HepG2 (cell line): Measurements from ENCODE around the gene SAP25. TPM values are rescaled to one million over a fixed set of nuclear protein-coding genes. Genes with fewer than 3 reads are reported as not detected.

Source experiments
- ATAC-seq: fragments of 200-7000 bp; cut with Tn5 transposase; 3 replicates; pipeline ENCODE4 v1.9.1; 2020; ENCODE audit warnings: mild to moderate bottlenecking, moderate library complexity
- BruUV-seq: library from RNA; stranded (reverse); fragments of 400-500 nt; replicated peaks from 2 replicates; lab custom pipeline; 2021; lab: Mats Ljungman, UMichigan
- CTCF ChIA-PET: fragments of 300-600 bp; formaldehyde crosslinking; extraction: SDS; loops from one replicate; lab custom pipeline; 2021; ENCODE audit warnings: low total read pairs, inconsistent platforms, low intra/inter-chr PET ratio; lab: Yijun Ruan, JAX
- POLR2A ChIA-PET: fragments of 350-600 bp; sonication (Branson Sonifier 250); formaldehyde crosslinking; loops from one replicate; lab custom pipeline; 2020; ENCODE audit warnings: antibody characterized with exemption, inconsistent platforms; lab: Yijun Ruan, JAX
- DNase-seq: peaks from one replicate; pipeline ENCODE4 v3.0.0-alpha.2; 2015; ENCODE audit warnings: low spot score
- FAIRE-seq: peaks from 3 replicates; lab custom pipeline; 2011; peaks lifted over from hg19 to GRCh38; lab: Jason Lieb, UNC
- H2AFZ ChIP-seq: one replicate; pipeline ENCODE4 v1.6.1; 2011; ENCODE audit warnings: low read length, inconsistent platforms
- H3K27ac ChIP-seq: fragments of 300-600 bp; 3 replicates; pipeline ENCODE4 v1.8.0; 2011; ENCODE audit warnings: mixed run types, mild to moderate bottlenecking, mixed read lengths, low read length, inconsistent platforms; ENCODE audit not compliant: insufficient read depth; ENCODE audit errors: extremely low read length
- H3K27me3 ChIP-seq, 2 experiments: fragments of 200-600 bp in 1 of 2; 2 replicates in 1 of 2; 3 replicates in 1 of 2; pipeline versions ENCODE4 v1.6.0 to v1.8.0; 2011; ENCODE audit warnings: low read length in 2 of 2, mild to moderate bottlenecking in 2 of 2, moderate library complexity in 2 of 2, inconsistent platforms in 1 of 2; ENCODE audit not compliant: insufficient read depth in 2 of 2, control insufficient read depth in 1 of 2
- H3K36me3 ChIP-seq, 2 experiments: fragments of 200-600 bp in 1 of 2; replicated peaks in 1 of 2; 2 replicates in 1 of 2; 3 replicates in 1 of 2; pipeline versions ENCODE4 v1.5.1 to v1.8.0; 2011; ENCODE audit warnings: low read length in 2 of 2, inconsistent platforms in 1 of 2; ENCODE audit not compliant: insufficient read depth in 2 of 2, control insufficient read depth in 1 of 2
- H3K4me1 ChIP-seq: 2 replicates; pipeline ENCODE4 v1.5.1; 2012; ENCODE audit warnings: low read length, inconsistent platforms; ENCODE audit not compliant: insufficient read depth
- H3K4me2 ChIP-seq: 2 replicates; pipeline ENCODE4 v1.6.0; 2011; ENCODE audit warnings: low read depth, low read length, inconsistent platforms
- H3K4me3 ChIP-seq, 3 experiments: fragments of 200-600 bp in 1 of 3; sonication (generic), shearing (Covaris generic) in 1 of 3; replicated peaks in 1 of 3; 2 replicates each; pipeline ENCODE4 v1.5.1; 2011 to 2016; ENCODE audit warnings: low read length in 3 of 3, inconsistent platforms in 2 of 3, low read depth in 2 of 3, mild to moderate bottlenecking in 2 of 3, control low read depth in 1 of 3, mixed read lengths in 1 of 3; ENCODE audit not compliant: insufficient read depth in 1 of 3
- H3K79me2 ChIP-seq: one replicate; pipeline ENCODE4 v1.6.1; 2011; ENCODE audit warnings: low read length, inconsistent platforms; ENCODE audit not compliant: insufficient read depth
- H3K9ac ChIP-seq: 2 replicates; pipeline ENCODE4 v1.6.0; 2011; ENCODE audit warnings: mild to moderate bottlenecking, low read depth, low read length, inconsistent platforms; ENCODE audit not compliant: insufficient read depth
- H3K9me3 ChIP-seq: 2 replicates; pipeline ENCODE4 v1.5.1; 2012; ENCODE audit warnings: mild to moderate bottlenecking, low read length
- H4K20me1 ChIP-seq: 2 replicates; pipeline ENCODE4 v1.6.0; 2011; ENCODE audit warnings: inconsistent platforms, mild to moderate bottlenecking, low read length, moderate library complexity; ENCODE audit not compliant: insufficient read depth
- CREBL2 ChIP-seq: sonication (generic); formaldehyde crosslinking; IDR thresholded peaks from 2 replicates; pipeline ENCODE4 v1.8.1; 2023; ENCODE audit warnings: missing genetic modification reagents, mild to moderate bottlenecking, borderline replicate concordance
- FOSL2 ChIP-seq: sonication (generic); formaldehyde crosslinking; IDR thresholded peaks from 2 replicates; pipeline ENCODE4 v1.4.0; 2020; ENCODE audit warnings: missing genetic modification reagents
- FOXA1 ChIP-seq, 2 experiments: fragments of 450-650 bp in 1 of 2; sonication (generic) in 1 of 2; formaldehyde crosslinking in 1 of 2; IDR thresholded peaks; 2 replicates each; pipeline versions ENCODE4 v1.4.0 to v1.6.1; 2016 to 2020; ENCODE audit warnings: missing genetic modification reagents in 1 of 2
- GZF1 ChIP-seq: sonication (generic); formaldehyde crosslinking; IDR thresholded peaks from 2 replicates; pipeline ENCODE4 v1.5.1; 2020; ENCODE audit warnings: mild to moderate bottlenecking, missing genetic modification reagents
- HMGA1 ChIP-seq: sonication (generic); formaldehyde crosslinking; conservative IDR thresholded peaks from 2 replicates; pipeline ENCODE4 v1.4.0; 2020; ENCODE audit warnings: missing genetic modification reagents
- MAZ ChIP-seq, 2 experiments: sonication (generic) in 1 of 2; formaldehyde crosslinking in 1 of 2; IDR thresholded peaks; 2 replicates each; pipeline versions ENCODE4 v1.5.0 to v1.6.1; 2012 to 2020; ENCODE audit warnings: low read depth in 2 of 2, mild to moderate bottlenecking in 2 of 2, borderline replicate concordance in 1 of 2, improper control_type of control experiment in 1 of 2, low read length in 1 of 2, missing genetic modification reagents in 1 of 2, moderate library complexity in 1 of 2
- NFYB ChIP-seq: sonication (generic); formaldehyde crosslinking; IDR thresholded peaks from 2 replicates; pipeline ENCODE4 v1.4.0; 2020; ENCODE audit warnings: missing genetic modification reagents
- NONO ChIP-seq, 2 experiments: fragments of 450-650 bp in 1 of 2; sonication (generic) in 1 of 2; formaldehyde crosslinking in 1 of 2; IDR thresholded peaks in 1 of 2; conservative IDR thresholded peaks in 1 of 2; 2 replicates each; pipeline versions ENCODE4 v1.6.1 to v1.8.0; 2017 to 2022; ENCODE audit warnings: mild to moderate bottlenecking in 1 of 2, missing genetic modification reagents in 1 of 2, moderate library complexity in 1 of 2
- PBX2 ChIP-seq: IDR thresholded peaks from 2 replicates; pipeline ENCODE4 v1.6.1; 2016; ENCODE audit warnings: control low read depth
- REL ChIP-seq: sonication (generic); formaldehyde crosslinking; conservative IDR thresholded peaks from 2 replicates; pipeline ENCODE4 v1.8.0; 2022; ENCODE audit warnings: mild to moderate bottlenecking, missing genetic modification reagents, moderate library complexity
- RFXAP ChIP-seq: sonication (generic); formaldehyde crosslinking; IDR thresholded peaks from 2 replicates; pipeline ENCODE4 v1.4.0; 2020; ENCODE audit warnings: missing genetic modification reagents, borderline replicate concordance
- SP2 ChIP-seq: sonication (generic); formaldehyde crosslinking; IDR thresholded peaks from 2 replicates; pipeline ENCODE4 v1.5.1; 2020; ENCODE audit warnings: mild to moderate bottlenecking, missing genetic modification reagents
- THAP11 ChIP-seq: IDR thresholded peaks from 2 replicates; pipeline ENCODE4 v1.6.1; 2016; ENCODE audit warnings: missing biosample characterization, missing genetic modification reagents
- TSC22D2 ChIP-seq: sonication (generic); formaldehyde crosslinking; IDR thresholded peaks from 2 replicates; pipeline ENCODE4 v1.5.1; 2020; ENCODE audit warnings: missing genetic modification reagents, mild to moderate bottlenecking, borderline replicate concordance
- ZBTB38 ChIP-seq: sonication (generic); formaldehyde crosslinking; IDR thresholded peaks from 2 replicates; pipeline ENCODE4 v1.5.1; 2020; ENCODE audit warnings: mild to moderate bottlenecking, missing genetic modification reagents
- ZNF138 ChIP-seq: sonication (generic); formaldehyde crosslinking; IDR thresholded peaks from 2 replicates; pipeline ENCODE4 v1.5.0; 2020; ENCODE audit warnings: mild to moderate bottlenecking, low read depth, missing genetic modification reagents
- ZNF329 ChIP-seq: sonication (generic); formaldehyde crosslinking; IDR thresholded peaks from 2 replicates; pipeline ENCODE4 v1.9.0; 2021; ENCODE audit warnings: low read depth, mild to moderate bottlenecking, missing genetic modification reagents
- ZNF430 ChIP-seq: sonication (generic); formaldehyde crosslinking; IDR thresholded peaks from 2 replicates; pipeline ENCODE4 v1.9.0; 2021; ENCODE audit warnings: mild to moderate bottlenecking, missing genetic modification reagents
- ZNF431 ChIP-seq: sonication (generic); formaldehyde crosslinking; IDR thresholded peaks from 2 replicates; pipeline ENCODE4 v1.9.0; 2022; ENCODE audit warnings: missing genetic modification reagents, low read depth, mild to moderate bottlenecking, borderline replicate concordance
- WGBS: methylation state at CpG from one replicate; pipeline ENCODE4 v1.1.6; 2017; ENCODE audit warnings: low lambda C conversion rate; 5-methylcytosine and 5-hydroxymethylcytosine counted together
- in situ Hi-C: cut with HindIII; loops from 2 replicates; pipeline ENCODE4 v1.10.0; 2017; ENCODE audit warnings: low pct_unique_long_range_greater_than_20kb; ENCODE audit not compliant: extremely low pct_ligation_motif_present
- intact Hi-C: fragments of 100-400 bp; cut with micrococcal nuclease; formaldehyde crosslinking; loops from one replicate; pipeline ENCODE4 v1.10.0; 2022; ENCODE audit not compliant: unreplicated experiment
- polyA plus RNA-seq, 8 experiments: library from polyadenylated mRNA; depleted of rRNA in 3 of 8; stranded (reverse) in 7 of 8; unstranded in 1 of 8; fragments of >200 nt; fragmentation: Illumina TruSeq in 4 of 8; extraction: Trizol in 4 of 8; gene quantifications; 2 replicates each; pipeline versions ENCODE4 v1.2.1 to v1.2.3, GENCODE V29; 2011 to 2016; ENCODE audit warnings: low read depth in 4 of 8, missing spikeins in 1 of 8, mixed read lengths in 1 of 8; ENCODE audit not compliant: insufficient read depth in 1 of 8
- total RNA-seq, 5 experiments: library from RNA; depleted of rRNA; stranded (reverse); fragments of >200 nt; fragmentation: Illumina TruSeq; extraction: Trizol; gene quantifications; 2 replicates each; pipeline ENCODE4 v1.2.3, GENCODE V29; 2016; ENCODE audit warnings: low read depth in 1 of 5

SAP25 gene
- total and polyA plus RNA-seq, 2 of the 13 experiments (the other 11 are each of a cell fraction or from before 2014, with no cell fraction given) = 0.15 to 0.20 TPM

- H3K27ac ChIP-seq = peak within 1 kb of the TSS; percentile 81
- peak within 1 kb of the TSS; percentile 91 for H2AFZ ChIP-seq
- FAIRE-seq (peak; percentile 99), ATAC-seq (peak; percentile 91), DNase-seq (peak; percentile 99)
- H3K4me2 ChIP-seq = peak within 1 kb of the TSS; percentile 100
- BruUV-seq = no TSS peak
- H3K9me3 ChIP-seq = no peaks in the 10 kb centered on the region
- in situ Hi-C loops = no loop called here
- intact Hi-C loops = loop anchor here (1.0 kb wide), 1 partner anchor 26 kb away; the partner anchor contains the start of gene MOSPD3
- POLR2A ChIA-PET = interaction anchor here (0.5 to 4.1 kb wide), 60 partner anchors 8 to 531 kb away, joined by 3 to 73 read pairs (median 4); partner anchors contain the start of genes ACTL6B, AGFG2, EPHB4 and EPO
- CTCF ChIA-PET = interaction anchor here (1.2 kb wide), 1 partner anchor 117 kb away, joined by 3 read pairs; no protein-coding TSS in a partner anchor
- peak within 1 kb of the TSS; percentile 94 for H3K9ac ChIP-seq
- under 1% methylated on average over 17 of the region's 53 CpGs for WGBS
- peak within 1 kb of the TSS; percentile 80 to 98 (median 86) for H3K4me3 ChIP-seq
- H3K79me2 ChIP-seq = peaks cover 6% of the 10 kb centered on the region
- H3K36me3 ChIP-seq = peaks cover 2 to 6% of the 10 kb centered on the region in 2 experiments; a peak in 4 of 5 replicates
- peaks cover 8% of the 10 kb centered on the region; the same call in 1 of the 2 replicates for H4K20me1 ChIP-seq
- peaks cover 56% of the 10 kb centered on the region for H3K4me1 ChIP-seq
- peaks cover 0 to 7% of the 10 kb centered on the region in 2 experiments; a peak in 3 of 5 replicates for H3K27me3 ChIP-seq
- TF ChIP-seq MAZ (IDR thresholded peaks at IDR 0.05; ENCODE audit: borderline replicate concordance, low read depth, low read length) (peak; percentile 64; the same call in 1 of the 2 replicates), MAZ (CRISPR knock-in tag; IDR thresholded peaks at IDR 0.05; ENCODE audit: low read depth) (no peak; the same call in none of the 2 replicates), REL (CRISPR knock-in tag) (no peak), NONO (IDR thresholded peaks at IDR 0.05) (no peak), NONO (CRISPR knock-in tag; conservative IDR thresholded peaks at IDR 0.05) (peak; percentile 36; the same call in 1 of the 2 replicates), TSC22D2 (peak; percentile 38; the same call in 1 of the 2 replicates), CREBL2 (no peak), ZNF138 (CRISPR knock-in tag) (no peak), NFYB (peak; percentile 96), RFXAP (CRISPR knock-in tag) (peak; percentile 96), GZF1 (CRISPR knock-in tag) (no peak), ZNF329 (CRISPR knock-in tag) (0 out of 2 replicates have a peak, but pooled peaks have one; percentile 13), FOXA1 (IDR thresholded peaks at IDR 0.05) (no peak), FOXA1 (CRISPR knock-in tag; IDR thresholded peaks at IDR 0.05) (no peak), ZBTB38 (CRISPR knock-in tag) (no peak), ZNF431 (0 out of 2 replicates have a peak, but pooled peaks have one; percentile 1), SP2 (CRISPR knock-in tag) (peak; percentile 99), PBX2 (peak; percentile 100), FOSL2 (CRISPR knock-in tag) (no peak), ZNF430 (CRISPR knock-in tag) (0 out of 2 replicates have a peak, but pooled peaks have one; percentile 28), HMGA1 (CRISPR knock-in tag) (no peak), THAP11 (CRISPR knock-in tag) (peak; percentile 80; the same call in 1 of the 2 replicates)
Measured at GRCh38 chr7:100586266-100587025, 12.7 kb upstream of the SAP25 start, which contains the start of gene FBXO24. Gene FBXO24 (plus strand): TSS chr7:100586328. CDS start chr7:100586626, 298 bp downstream.
